Stimulated activated naive CD8-positive, alpha-beta T cell treated with anti-CD3 and anti-CD28 coated beads, Interleukin-15, amount 100 ng/mL, for 72 hours (primary cell): ENCODE data around the gene IKBKG.
"Not testable (repeated sequence)": the region's sequence is repeated elsewhere in the genome, so short reads cannot be mapped to it uniquely, and the experiment has no call there.

Experiments
- ATAC-seq: fragments of 150-1000 bp; cut with Tn5 transposase; 2 replicates; pipeline ENCODE4 v1.10.0; 2021; ENCODE audit warnings: mild to moderate bottlenecking, moderate library complexity
- DNase-seq, 2 donors: peaks; one replicate each; pipeline ENCODE4 v3.0.0; 2021 to 2022
- H3K27ac Mint-ChIP-seq, 2 donors: one replicate each; pipeline ENCODE4 v1.8.0; 2022; ENCODE audit warnings: mild to moderate bottlenecking in 2 of 2, mixed read lengths in 2 of 2, moderate library complexity in 2 of 2
- H3K27me3 Mint-ChIP-seq: one replicate; pipeline ENCODE4 v1.8.0; 2022; ENCODE audit warnings: mixed read lengths
- H3K4me1 Mint-ChIP-seq: one replicate; pipeline ENCODE4 v1.8.0; 2022; ENCODE audit warnings: mild to moderate bottlenecking, mixed read lengths
- H3K4me3 Mint-ChIP-seq, 2 donors: one replicate each; pipeline ENCODE4 v1.8.0; 2022; ENCODE audit warnings: mild to moderate bottlenecking in 2 of 2, mixed read lengths in 2 of 2, moderate library complexity in 1 of 2
- H3K9me3 Mint-ChIP-seq, 2 donors: one replicate each; pipeline ENCODE4 v1.8.0; 2022; ENCODE audit warnings: mixed read lengths in 2 of 2

The IKBKG gene

DNA sequence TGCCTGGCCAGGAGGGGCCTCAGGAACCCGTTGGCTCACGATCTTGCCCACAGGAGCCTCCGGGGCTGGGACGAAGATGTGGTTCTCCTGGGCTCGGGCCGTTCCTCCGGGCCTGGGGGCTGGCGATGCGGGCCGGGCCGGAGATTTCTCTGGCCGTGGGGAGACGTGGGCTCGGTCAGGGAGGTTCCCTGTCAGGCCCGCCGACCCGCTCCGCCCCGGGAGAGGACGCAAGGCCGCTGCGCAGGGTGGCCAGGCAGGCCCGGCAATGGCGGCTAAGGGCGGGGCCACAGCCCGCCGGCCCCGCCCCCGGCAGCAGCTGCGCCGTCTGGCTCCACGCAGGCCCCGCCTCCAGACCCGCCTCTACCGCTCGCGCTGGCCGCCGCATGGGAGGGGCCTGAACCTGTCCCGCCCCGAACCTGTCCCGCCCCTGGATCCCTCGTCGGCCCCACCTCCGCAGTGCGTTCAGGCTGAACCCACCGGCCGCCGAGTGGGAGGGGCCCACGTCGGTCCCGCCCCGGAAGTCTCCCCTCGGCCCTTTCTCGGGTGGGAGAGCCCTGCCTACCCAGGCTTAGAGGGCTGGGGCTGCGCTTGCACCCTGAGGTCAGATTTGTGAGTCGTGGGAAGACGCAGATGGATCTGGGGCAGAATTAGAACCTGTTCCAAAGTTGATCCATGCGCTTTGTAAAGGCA lies 31.3 kb upstream of the IKBKG start, which contains the start of gene FAM3A:
Gene FAM3A (minus strand): TSS at position 267 of the 690 bp plus-strand sequence. CDS start 460 bp downstream, outside the sequence.
- H3K4me3 Mint-ChIP-seq = peak within 1 kb of the TSS; percentile 96 to 97
- H3K27ac Mint-ChIP-seq = peak within 1 kb of the TSS; percentile 86 to 96
- H3K27me3 Mint-ChIP-seq = no peaks in the 10 kb centered on the region
- no peaks in the 10 kb centered on the region for H3K9me3 Mint-ChIP-seq
- peak; percentile 96 for ATAC-seq
- DNase-seq = peak; percentile 89 to 92
- H3K4me1 Mint-ChIP-seq = peaks cover 51% of the 10 kb centered on the region

DNA sequence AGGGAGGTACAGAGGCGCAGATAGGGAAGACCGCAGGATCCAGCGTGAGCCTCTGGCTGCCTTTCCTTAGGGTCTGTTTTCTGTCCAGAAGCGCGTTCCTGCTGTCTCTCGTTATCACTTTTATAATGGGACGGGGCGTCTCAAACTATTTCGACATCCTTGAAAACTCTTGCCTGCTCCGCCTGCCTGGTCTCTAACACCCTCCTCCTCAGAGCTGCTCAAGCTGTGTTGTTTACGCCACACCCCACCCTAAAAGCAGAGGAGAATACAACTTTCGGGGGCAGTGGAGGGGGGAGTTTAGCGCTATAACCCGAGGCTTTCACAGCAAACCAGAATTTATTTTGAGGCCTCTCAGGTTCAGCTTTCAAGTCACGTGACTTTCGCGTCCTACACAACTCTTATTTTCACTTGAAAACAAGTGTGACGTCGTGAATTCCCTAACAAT lies 30.7 kb upstream of the IKBKG start:
- H3K27ac Mint-ChIP-seq = peak overlapping the region; percentile 76 to 92
- H3K4me1 Mint-ChIP-seq = peaks cover 45% of the 10 kb centered on the region
- peak overlapping the region; percentile 96 to 97 for H3K4me3 Mint-ChIP-seq
- ATAC-seq = peak; percentile 8
- no peaks in the 10 kb centered on the region for H3K9me3 Mint-ChIP-seq
- H3K27me3 Mint-ChIP-seq = no peaks in the 10 kb centered on the region
- no peak for DNase-seq

DNA sequence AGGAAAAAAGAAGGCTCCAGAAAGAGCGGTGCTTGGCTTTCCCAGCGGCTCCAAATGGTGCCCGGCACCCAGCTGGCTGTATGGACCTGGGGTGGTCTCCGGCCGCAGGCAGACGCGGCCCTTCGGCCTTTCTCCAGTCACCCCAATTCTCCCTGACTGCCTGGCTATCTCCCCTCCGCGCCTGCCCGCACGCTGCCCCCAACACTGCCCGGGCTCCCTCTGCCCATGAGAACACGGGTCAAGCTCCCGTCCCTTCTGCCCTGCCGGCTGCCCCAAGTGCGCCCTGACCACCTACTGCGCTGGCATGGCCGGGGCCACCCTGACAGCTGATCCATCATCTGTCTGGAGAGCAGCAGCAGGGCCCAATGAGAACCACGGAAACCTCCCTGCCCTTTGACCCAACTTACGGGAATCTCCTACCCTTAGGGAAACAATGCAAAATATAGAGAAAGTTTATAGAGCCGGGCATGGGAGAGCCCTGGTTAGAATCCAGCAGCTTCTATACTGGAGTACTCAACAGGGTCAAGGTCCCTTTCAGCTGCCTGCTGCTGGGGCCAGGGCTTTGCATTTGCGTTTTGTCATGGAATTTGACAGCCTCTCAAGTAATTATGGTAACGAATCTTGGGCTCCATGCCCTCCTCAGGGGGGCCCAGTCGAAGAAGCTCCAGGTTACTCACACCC lies 30.2 kb upstream of the IKBKG start:
- ATAC-seq (no peak), DNase-seq (no peak)
- peak overlapping the region in 1 of 2 donors; percentile 44 for H3K4me3 Mint-ChIP-seq
- no peaks in the 10 kb centered on the region for H3K9me3 Mint-ChIP-seq
- peaks cover 40% of the 10 kb centered on the region for H3K4me1 Mint-ChIP-seq
- H3K27ac Mint-ChIP-seq = no peak overlapping the region
- H3K27me3 Mint-ChIP-seq = no peaks in the 10 kb centered on the region

DNA sequence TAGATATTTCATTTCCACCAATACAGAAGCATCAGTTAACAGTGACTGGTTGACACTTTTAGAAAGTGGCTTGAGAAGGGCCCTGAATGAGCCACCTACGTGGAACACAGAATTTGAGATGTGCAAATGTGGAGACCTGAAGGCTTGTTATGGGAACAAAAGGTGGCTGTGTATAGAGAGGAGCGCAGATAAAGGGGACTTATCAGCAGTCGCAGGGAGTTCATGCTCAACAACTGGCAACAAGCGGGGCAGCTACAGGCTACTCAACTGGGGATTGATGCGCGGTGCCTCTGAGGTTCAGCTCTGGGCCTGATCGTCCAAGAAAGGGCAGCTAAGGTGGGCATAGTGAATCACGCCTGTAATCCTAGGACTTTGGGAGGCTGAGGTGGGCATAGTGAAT lies 28.0 kb upstream of the IKBKG start:
- DNase-seq (no peak), ATAC-seq (no peak)
- Mint-ChIP-seq H3K27ac (no peak overlapping the region), H3K9me3 (no peaks in the 10 kb centered on the region), H3K27me3 (no peaks in the 10 kb centered on the region), H3K4me1 (peaks cover 24% of the 10 kb centered on the region), H3K4me3 (no peak overlapping the region)

DNA sequence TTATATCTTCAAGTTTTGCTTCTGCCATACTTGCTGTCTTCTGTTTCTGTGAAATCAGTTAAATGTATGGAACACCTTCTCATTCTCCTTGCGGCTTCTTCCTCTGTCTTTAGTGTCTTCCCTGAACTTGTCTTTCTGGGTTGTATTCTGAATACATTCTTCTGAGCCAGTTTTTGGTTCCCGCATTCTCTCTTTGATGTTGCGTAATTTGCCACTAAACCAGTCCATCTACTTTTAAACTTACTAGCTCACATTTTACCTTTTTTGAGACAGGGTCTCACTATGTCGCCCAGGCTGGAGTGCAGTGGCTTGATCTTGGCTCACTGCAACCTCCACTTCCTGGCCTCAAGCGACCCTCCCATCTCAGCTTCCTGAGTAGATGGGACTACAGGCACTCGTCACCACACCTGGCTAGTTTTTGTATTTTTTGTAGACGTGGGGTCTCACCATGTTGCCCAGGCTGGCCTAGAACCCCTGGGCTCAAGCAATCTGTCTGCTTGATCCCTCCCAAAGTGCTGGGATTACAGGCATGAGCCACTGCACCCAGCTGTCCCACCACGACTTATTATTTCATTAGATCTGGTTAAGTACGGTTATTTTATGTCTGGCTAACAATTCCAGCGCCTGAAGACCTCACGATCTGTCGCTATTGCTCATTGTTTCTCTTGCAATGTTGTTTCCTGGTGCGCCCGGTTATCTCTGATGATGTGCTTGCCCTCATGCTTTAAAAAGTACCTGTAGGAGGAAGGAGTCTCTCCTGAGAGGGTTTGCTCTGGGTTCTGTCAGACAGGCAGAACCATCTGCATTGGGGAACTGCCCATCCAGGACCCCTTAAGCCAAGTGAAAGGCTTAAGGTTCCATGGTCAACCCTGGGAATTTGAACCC lies 21.6 kb upstream of the IKBKG start:
- peaks cover 25% of the 10 kb centered on the region for H3K4me1 Mint-ChIP-seq
- H3K4me3 Mint-ChIP-seq = no peak overlapping the region
- H3K9me3 Mint-ChIP-seq = no peaks in the 10 kb centered on the region
- peak overlapping the region; percentile 36 to 90 for H3K27ac Mint-ChIP-seq
- no peaks in the 10 kb centered on the region for H3K27me3 Mint-ChIP-seq
- ATAC-seq = no peak
- DNase-seq = no peak

DNA sequence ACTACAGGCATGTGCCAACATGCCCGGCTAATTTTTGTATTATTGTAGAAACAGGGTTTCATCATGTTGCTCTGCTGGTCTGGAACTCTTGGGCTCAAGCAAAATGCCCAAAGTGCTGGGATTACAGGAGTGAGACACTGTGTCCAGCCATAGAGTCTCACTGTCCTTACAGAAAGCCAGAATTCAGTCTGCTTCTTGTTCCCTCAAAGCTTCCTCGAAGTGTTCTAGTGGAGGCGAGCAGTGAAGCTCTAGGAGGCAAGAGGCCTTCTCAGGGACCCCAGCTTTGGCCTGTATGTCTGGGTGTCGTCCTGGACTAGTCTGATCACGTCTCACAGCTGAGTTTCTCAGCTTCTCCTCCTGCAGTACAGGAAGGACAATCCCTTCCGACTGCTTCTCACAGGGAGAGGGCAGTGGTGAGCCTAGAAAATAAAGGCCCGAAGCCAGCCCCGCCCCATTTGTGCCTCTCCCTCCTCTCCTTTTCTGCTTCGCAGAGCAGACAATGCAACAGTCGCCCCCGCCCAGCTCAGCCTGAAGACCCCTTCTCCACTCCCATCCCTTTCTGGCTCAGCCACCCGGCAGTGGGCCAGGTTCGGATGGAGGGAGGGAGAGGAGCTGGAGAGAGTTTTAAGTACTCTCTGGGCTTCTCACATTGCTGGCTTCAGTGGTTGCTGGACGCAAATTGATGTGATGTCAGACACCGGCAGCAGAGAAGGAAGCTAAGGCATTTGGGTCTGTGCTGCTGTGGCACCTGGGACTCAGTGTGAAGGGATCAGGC lies 20.3 kb upstream of the IKBKG start:
- ATAC-seq = peak; percentile 96
- Mint-ChIP-seq H3K27ac (peak overlapping the region in 1 of 2 donors; percentile 74), H3K9me3 (no peaks in the 10 kb centered on the region), H3K27me3 (no peaks in the 10 kb centered on the region), H3K4me3 (peak overlapping the region in 1 of 2 donors; percentile 33), H3K4me1 (peaks cover 25% of the 10 kb centered on the region)
- DNase-seq = peak; percentile 52 to 65

DNA sequence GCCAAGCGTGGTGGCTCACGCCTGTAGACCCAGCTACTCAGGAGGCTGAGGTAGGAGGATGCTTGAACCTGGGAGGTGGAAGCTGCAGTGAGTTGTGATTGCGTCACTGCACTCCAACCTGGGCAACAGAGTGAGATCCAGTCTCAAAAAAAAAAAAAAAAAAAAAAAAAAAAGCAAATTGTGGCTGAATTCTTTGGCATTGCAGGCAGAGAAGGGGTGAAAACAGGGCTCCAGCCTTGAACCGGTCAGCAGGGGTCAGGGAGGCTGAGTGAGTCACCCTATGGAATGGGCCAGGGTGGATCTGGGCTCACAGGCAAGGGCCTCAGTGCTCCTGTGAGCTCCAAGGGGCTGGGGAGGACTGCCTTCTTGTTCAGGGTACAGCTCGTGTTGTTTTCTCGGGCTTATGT lies 18.2 kb upstream of the IKBKG start:
- H3K27me3 Mint-ChIP-seq = no peaks in the 10 kb centered on the region
- ATAC-seq = no peak
- no peak overlapping the region for H3K4me3 Mint-ChIP-seq
- no peak overlapping the region for H3K27ac Mint-ChIP-seq
- peaks cover 25% of the 10 kb centered on the region for H3K4me1 Mint-ChIP-seq
- no peaks in the 10 kb centered on the region for H3K9me3 Mint-ChIP-seq
- no peak for DNase-seq

DNA sequence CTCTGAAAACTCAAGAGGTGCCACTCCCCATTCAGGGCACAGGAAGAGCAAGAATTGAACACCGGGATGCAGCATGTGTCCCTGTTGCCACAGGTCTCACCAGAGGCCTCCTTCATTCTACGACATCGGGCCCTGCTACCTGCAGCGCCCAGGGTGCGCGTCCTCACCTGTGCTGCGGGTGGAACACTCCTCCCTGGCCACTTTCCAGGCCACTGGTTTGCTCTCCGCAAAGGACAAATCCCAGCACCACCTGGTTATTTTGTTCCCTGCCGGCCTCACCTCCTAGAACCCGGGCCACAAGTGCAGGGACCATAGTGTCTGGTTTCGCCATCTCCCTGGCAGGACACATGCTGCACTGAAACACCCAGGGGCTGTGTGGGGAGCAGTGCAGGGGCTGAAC lies 17.1 kb upstream of the IKBKG start:
- DNase-seq (no peak), ATAC-seq (no peak)
- Mint-ChIP-seq H3K4me1 (peaks cover 32% of the 10 kb centered on the region), H3K9me3 (no peaks in the 10 kb centered on the region), H3K4me3 (no peak overlapping the region), H3K27me3 (no peaks in the 10 kb centered on the region), H3K27ac (no peak overlapping the region)

DNA sequence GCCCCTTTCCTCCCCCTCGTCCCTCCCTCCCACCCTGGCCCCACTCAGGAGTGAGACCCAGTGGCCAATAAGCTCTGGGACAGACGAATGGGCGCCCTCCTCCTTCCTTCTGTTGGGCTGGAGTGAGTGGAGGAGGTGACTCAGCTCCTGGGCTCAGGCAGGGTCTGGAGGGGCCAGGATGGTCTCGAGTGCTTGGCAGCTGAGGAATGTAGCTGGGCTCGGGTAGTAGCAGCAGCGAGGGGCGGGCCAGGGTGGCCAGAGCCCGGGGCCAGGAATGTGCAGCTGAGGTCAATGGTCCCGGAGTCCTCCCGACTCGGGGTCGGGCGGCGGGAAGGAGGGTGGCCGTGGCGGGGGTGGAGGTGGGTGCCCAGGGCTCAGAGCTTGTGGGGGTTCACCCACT lies 15.8 kb upstream of the IKBKG start:
- ATAC-seq (no peak), DNase-seq (no peak)
- Mint-ChIP-seq H3K4me3 (no peak overlapping the region), H3K27ac (no peak overlapping the region), H3K9me3 (no peaks in the 10 kb centered on the region), H3K27me3 (no peaks in the 10 kb centered on the region), H3K4me1 (peaks cover 22% of the 10 kb centered on the region)

DNA sequence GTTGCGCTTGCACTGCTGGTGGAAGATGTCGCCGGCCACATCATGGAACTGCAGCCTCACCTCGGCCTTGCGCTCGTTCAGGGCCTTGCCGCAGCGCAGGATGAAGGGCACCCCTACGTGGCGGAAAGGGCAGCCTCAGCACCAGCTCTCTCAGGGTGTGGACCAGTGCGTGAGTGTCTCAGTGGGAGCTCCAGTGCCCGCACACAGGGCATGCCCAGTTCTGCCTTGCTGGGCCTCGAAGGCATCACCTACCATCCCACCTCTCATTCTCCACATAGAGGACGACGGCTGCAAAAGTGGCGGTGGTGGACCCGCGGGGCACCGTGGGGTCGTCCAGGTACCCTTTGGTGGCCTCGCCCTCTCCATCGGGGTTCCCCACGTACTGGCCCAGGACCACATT lies 14.7 kb upstream of the IKBKG start:
- Mint-ChIP-seq H3K4me3 (no peak overlapping the region), H3K27me3 (no peaks in the 10 kb centered on the region), H3K4me1 (peaks cover 16% of the 10 kb centered on the region), H3K9me3 (no peaks in the 10 kb centered on the region), H3K27ac (no peak overlapping the region)
- ATAC-seq (no peak), DNase-seq (no peak)

DNA sequence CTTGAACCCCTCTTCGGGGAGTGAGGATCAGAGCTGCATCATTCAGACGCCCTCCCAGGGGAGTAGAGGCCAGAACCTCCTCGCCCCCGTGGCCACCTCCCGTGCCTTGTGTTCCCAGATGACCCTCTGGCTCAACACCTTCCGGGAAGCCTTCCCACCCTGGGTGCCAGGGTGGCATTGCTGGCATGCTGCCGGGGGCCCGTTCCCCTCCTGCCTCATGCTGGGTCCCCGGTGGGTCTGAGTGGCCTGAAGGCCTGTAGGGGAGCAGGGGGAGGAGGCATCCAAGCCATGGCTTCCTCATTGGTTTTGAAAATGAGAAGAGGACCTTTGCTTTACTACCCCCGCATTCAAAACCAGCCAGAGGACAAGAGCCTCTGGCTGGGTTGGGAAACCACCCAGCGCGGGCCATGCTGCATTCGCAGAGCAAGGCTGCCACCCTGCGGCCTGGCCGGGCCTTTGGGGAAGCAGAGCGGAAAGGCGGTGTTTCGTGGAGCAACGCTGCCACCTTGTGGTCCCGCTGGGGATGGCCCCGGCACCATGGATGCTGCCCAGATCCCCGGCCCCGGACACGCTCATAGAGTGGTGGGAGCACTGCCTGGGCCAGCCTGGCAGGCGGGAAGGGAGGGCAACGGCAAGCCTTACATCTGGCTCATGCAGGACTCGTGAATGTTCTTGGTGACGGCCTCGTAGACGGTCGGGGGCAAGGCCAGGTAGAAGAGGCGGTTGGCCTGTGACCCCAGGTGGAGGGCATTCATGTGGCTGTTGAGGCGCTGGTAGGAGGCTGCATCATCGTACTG lies 12.7 kb upstream of the IKBKG start:
- ATAC-seq (peak; percentile 96), DNase-seq (peak; percentile 83 to 87)
- Mint-ChIP-seq H3K27ac (peak overlapping the region in 1 of 2 donors; percentile 78), H3K4me1 (peaks cover 28% of the 10 kb centered on the region), H3K4me3 (peak overlapping the region in 1 of 2 donors; percentile 64), H3K27me3 (no peaks in the 10 kb centered on the region), H3K9me3 (no peaks in the 10 kb centered on the region)

DNA sequence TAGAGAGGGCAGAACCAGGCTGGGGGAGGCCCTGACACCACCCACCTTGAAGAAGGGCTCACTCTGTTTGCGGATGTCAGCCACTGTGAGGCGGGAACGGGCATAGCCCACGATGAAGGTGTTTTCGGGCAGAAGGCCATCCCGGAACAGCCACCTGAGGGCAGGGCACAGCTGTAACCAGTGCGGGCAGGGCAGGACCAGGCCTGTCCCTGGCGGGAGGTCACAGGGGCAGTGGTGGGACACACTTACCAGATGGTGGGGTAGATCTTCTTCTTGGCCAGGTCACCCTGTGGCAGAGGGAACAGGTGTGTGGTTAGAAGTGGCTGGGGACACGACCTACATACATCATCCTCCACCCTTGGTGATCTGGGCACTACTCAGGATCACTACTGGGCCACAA lies 11.5 kb upstream of the IKBKG start:
- Mint-ChIP-seq H3K9me3 (no peaks in the 10 kb centered on the region), H3K4me3 (no peak overlapping the region), H3K27ac (no peak overlapping the region), H3K4me1 (peaks cover 31% of the 10 kb centered on the region), H3K27me3 (no peaks in the 10 kb centered on the region)
- DNase-seq = no peak
- ATAC-seq = no peak

DNA sequence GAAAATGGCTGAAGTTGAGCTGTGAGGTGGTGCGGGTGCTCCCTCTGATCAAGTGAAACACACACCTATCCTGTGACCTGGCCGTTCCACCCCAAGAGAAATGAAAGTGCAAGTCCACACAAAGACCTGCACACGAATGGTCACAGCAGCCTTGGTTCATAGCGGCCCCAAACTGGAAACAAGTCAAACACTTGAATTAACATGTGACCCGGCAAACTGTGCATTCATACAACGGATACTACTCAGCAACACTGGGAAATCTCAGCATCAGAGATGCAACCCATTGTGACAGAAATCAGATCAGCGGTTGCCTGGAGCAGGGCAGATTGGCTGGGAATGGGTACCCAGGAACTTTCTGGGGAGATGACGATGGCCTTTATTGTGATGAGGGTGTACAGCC lies 8.3 kb upstream of the IKBKG start:
- Mint-ChIP-seq H3K4me1 (peaks cover 59% of the 10 kb centered on the region), H3K9me3 (no peaks in the 10 kb centered on the region), H3K27ac (peak overlapping the region; percentile 76 to 78), H3K4me3 (no peak overlapping the region), H3K27me3 (no peaks in the 10 kb centered on the region)
- DNase-seq (no peak), ATAC-seq (no peak)

DNA sequence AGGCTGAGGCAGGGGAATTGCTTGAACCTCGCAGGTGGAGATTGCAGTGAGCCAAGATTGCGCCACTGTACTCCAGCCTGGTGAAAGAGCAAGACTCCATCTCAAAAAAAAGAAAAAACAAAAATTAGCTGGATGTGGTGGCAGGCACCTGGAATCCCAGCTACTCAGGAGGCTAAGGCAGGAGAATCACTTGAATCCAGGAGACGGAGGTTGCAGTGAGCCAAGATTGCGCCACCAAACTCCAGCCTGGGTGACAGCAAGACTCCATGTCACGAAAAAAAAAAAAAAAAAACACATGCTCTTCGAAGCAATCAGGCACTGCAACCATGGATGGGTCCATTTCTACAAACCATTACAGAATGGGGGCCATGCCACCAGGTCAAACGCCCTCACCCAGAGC lies 7.1 kb upstream of the IKBKG start:
- not testable (repeated sequence) for H3K9me3 Mint-ChIP-seq, DNase-seq, ATAC-seq, H3K27me3 Mint-ChIP-seq, H3K4me3 Mint-ChIP-seq
- Mint-ChIP-seq H3K4me1 (peaks cover 61% of the 10 kb centered on the region), H3K27ac (peak overlapping the region in 1 of 2 donors; percentile 88)
